Measurements from ENCODE around the gene CMC1.
"Not testable (repeated sequence)": the region's sequence is repeated elsewhere in the genome, so short reads cannot be mapped to it uniquely, and the experiment has no call there.

CMC1 gene

GRCh38 chr3:28267984-28268849 lies 26.8 kb downstream of the CMC1 start:
- TF ChIP-seq CTCF (conservative IDR thresholded peaks at IDR 0.05) = no peak
- TF ChIP-seq ZFX (IDR thresholded peaks at IDR 0.05) = no peak
- H3K27ac ChIP-seq = no peak overlapping the region

DNA sequence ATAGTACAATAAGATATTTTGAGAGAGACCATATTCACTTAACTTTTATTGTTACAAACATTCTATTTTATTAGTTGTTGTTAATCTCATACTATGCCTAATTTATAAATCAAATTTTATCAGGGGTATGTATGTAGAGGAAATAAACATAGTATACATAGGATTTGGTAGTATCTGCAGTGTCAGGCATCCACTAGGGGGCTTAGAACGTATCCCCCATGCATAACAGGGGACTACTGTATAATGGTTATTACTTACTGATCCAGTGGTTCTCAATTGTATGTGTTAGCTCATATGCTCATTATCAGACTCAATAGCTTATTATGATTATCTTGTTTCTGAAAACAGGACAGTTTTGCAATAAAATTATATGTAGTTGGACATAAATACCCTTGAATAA lies 27.6 kb downstream of the CMC1 start:
- peak; percentile 30 for TF ChIP-seq CTCF (conservative IDR thresholded peaks at IDR 0.05)
- TF ChIP-seq ZFX (IDR thresholded peaks at IDR 0.05) = no peak
- no peak overlapping the region for H3K27ac ChIP-seq

GRCh38 chr3:28269884-28270283 lies 28.5 kb downstream of the CMC1 start:
- not testable (repeated sequence) for H3K27ac ChIP-seq

DNA sequence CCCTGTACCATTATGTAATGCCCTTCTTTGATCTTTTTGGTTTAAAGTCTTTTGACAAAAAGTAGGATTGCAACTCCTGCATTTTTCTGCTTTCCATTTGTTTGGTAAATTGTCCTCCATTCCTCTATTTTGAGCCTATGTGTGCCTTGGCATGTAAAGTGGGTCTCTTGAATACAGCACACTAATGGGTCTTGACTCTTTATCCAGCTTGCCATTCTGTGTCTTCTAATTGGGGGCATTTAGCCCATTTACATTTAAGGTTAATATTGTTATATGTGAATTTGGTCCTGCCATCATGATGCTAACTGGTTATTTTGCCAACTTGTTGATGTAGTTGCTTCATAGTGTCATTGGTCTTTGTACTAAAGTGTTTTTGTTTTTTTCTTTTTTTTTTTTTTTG lies 32.4 kb downstream of the CMC1 start:
- TF ChIP-seq CTCF (conservative IDR thresholded peaks at IDR 0.05) = no peak
- TF ChIP-seq ZFX (IDR thresholded peaks at IDR 0.05) = no peak
- H3K27ac ChIP-seq = no peak overlapping the region

DNA sequence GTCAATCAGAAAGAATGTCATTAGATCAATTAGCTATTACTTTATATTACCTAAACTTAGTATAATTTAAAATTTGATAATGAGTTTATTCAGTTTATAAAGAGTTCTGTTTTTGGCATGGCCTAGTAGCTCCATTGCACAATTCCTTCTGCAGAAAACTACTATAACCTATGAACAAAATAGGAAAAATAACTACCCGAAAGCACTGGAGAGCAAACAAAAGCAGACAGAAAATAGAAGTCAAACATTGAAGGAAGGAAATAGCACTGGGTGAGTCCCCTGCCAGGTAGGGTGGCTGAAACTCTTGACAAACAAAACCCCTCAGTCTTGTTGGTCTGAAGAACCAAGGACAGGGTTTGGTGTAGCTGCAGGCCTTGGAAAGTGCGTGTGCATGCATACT lies 37.5 kb downstream of the CMC1 start:
- TF ChIP-seq ZFX (IDR thresholded peaks at IDR 0.05) (no peak), CTCF (conservative IDR thresholded peaks at IDR 0.05) (no peak)
- H3K27ac ChIP-seq = no peak overlapping the region

GRCh38 chr3:28279770-28280169 lies 38.4 kb downstream of the CMC1 start:
- H3K27ac ChIP-seq = no peak overlapping the region
- TF ChIP-seq CTCF (conservative IDR thresholded peaks at IDR 0.05) (no peak), ZFX (IDR thresholded peaks at IDR 0.05) (no peak)

- no peak overlapping the region for H3K27ac ChIP-seq
- TF ChIP-seq CTCF (conservative IDR thresholded peaks at IDR 0.05) (no peak), ZFX (IDR thresholded peaks at IDR 0.05) (no peak)
Measured at GRCh38 chr3:28280781-28281180, 39.4 kb downstream of the CMC1 start.

GRCh38 chr3:28286595-28286994 lies 45.2 kb downstream of the CMC1 start:
- H3K27ac ChIP-seq = no peak overlapping the region
- TF ChIP-seq ZFX (IDR thresholded peaks at IDR 0.05) = no peak
- peak; percentile 72 for TF ChIP-seq CTCF (conservative IDR thresholded peaks at IDR 0.05)
